OCI-LY7 (cell line): ENCODE results near the gene TBC1D3B.
"Not testable (repeated sequence)": the region's sequence is repeated elsewhere in the genome, so short reads cannot be mapped to it uniquely, and the experiment has no call there.

Source experiments
- CTCF ChIP-seq: fragments of 200-600 bp; sonication (generic); conservative IDR thresholded peaks from 2 replicates; pipeline ENCODE4 v1.5.1; 2014; ENCODE audit warnings: mild to moderate bottlenecking, antibody characterized with exemption, low read length, moderate library complexity, mixed read lengths
- EZH2phosphoT487 ChIP-seq: fragments of 200-600 bp; sonication (generic); IDR thresholded peaks from 2 replicates; pipeline ENCODE4 v1.6.1; 2018; ENCODE audit warnings: low read depth, borderline replicate concordance, mild to moderate bottlenecking, mixed run types, antibody characterized with exemption, low read length, moderate library complexity, mixed read lengths

GRCh38 chr17:36189993-36190392 is 13.6 kb upstream of the TBC1D3B start:
- not testable (repeated sequence) for TF ChIP-seq CTCF, EZH2phosphoT487
